C4-2B (cell line): ENCODE measurements around the gene RRP12.

Experiments used
- H3K27ac ChIP-seq: fragments of 450-650 bp; 2 replicates; pipeline ENCODE4 v1.5.1; 2017
- CTCF ChIP-seq: fragments of 450-650 bp; conservative IDR thresholded peaks from 2 replicates; pipeline ENCODE4 v1.5.1; 2017; ENCODE audit warnings: mild to moderate bottlenecking
- ZFX ChIP-seq: fragments of 450-650 bp; IDR thresholded peaks from 2 replicates; pipeline ENCODE4 v1.6.1; 2017

The RRP12 gene

GRCh38 chr10:97376413-97376812, 24.7 kb downstream of the RRP12 start:
- no peak overlapping the region for H3K27ac ChIP-seq
- TF ChIP-seq CTCF (no peak), ZFX (no peak)

- no peak for TF ChIP-seq CTCF
- no peak for TF ChIP-seq ZFX
- no peak overlapping the region for H3K27ac ChIP-seq
These were observed 27.7 kb downstream of the RRP12 start for GRCh38 chr10:97373456-97373855.

- no peak for TF ChIP-seq CTCF
- TF ChIP-seq ZFX: no peak
- no peak overlapping the region for H3K27ac ChIP-seq
These were observed 28.8 kb downstream of the RRP12 start for GRCh38 chr10:97372233-97372875.

- H3K27ac ChIP-seq: no peak overlapping the region
- TF ChIP-seq CTCF (no peak), ZFX (no peak)
These were observed 29.4 kb downstream of the RRP12 start for GRCh38 chr10:97371696-97372095.

- no peak overlapping the region for H3K27ac ChIP-seq
- no peak for TF ChIP-seq CTCF
- TF ChIP-seq ZFX: no peak
These were observed 34.0 kb downstream of the RRP12 start for GRCh38 chr10:97367126-97367649.

- no peak overlapping the region for H3K27ac ChIP-seq
- TF ChIP-seq CTCF (no peak), ZFX (no peak)
These were observed 34.6 kb downstream of the RRP12 start for GRCh38 chr10:97366572-97366971.

- H3K27ac ChIP-seq: no peak overlapping the region
- TF ChIP-seq CTCF (no peak), ZFX (no peak)
These were observed 35.3 kb downstream of the RRP12 start for GRCh38 chr10:97365761-97366351.
